OCI-LY1 (cell line): ENCODE data around the gene PDE4D.

Experiments used
- H2AFZ ChIP-seq: fragments of 200-600 bp; sonication (generic), shearing (Covaris generic); 2 replicates; pipeline ENCODE4 v1.6.0; 2014; ENCODE audit warnings: antibody characterized with exemption, mild to moderate bottlenecking, low read length
- H3F3A ChIP-seq: fragments of 200-600 bp; sonication (generic), shearing (Covaris generic); 2 replicates; pipeline ENCODE4 v1.6.0; 2014; ENCODE audit warnings: mild to moderate bottlenecking, antibody characterized with exemption, low read length, moderate library complexity; ENCODE audit not compliant: insufficient read depth
- H3K27ac ChIP-seq: fragments of 200-600 bp; sonication (generic); 2 replicates; pipeline ENCODE4 v1.5.1; 2014; ENCODE audit warnings: low read length, mixed run types, mild to moderate bottlenecking, low read depth; ENCODE audit not compliant: poor library complexity, severe bottlenecking
- H3K27me3 ChIP-seq: fragments of 200-600 bp; sonication (generic); 2 replicates; pipeline ENCODE4 v1.6.0; 2014; ENCODE audit warnings: antibody characterized with exemption, mild to moderate bottlenecking, low read length, moderate library complexity; ENCODE audit not compliant: insufficient read depth
- H3K36me3 ChIP-seq: fragments of 200-600 bp; sonication (generic); 2 replicates; pipeline ENCODE4 v1.6.1; 2014; ENCODE audit warnings: mild to moderate bottlenecking, antibody characterized with exemption, low read length, moderate library complexity, mixed read lengths; ENCODE audit not compliant: insufficient read depth
- H3K4me1 ChIP-seq: fragments of 200-600 bp; sonication (generic); 2 replicates; pipeline ENCODE4 v1.5.1; 2014; ENCODE audit warnings: mild to moderate bottlenecking, low read length, moderate library complexity; ENCODE audit not compliant: insufficient read depth, severe bottlenecking
- H3K4me2 ChIP-seq: fragments of 200-600 bp; sonication (generic), shearing (Covaris generic); 2 replicates; pipeline ENCODE4 v1.6.1; 2014; ENCODE audit warnings: low read length
- H3K4me3 ChIP-seq: fragments of 200-600 bp; sonication (generic); 2 replicates; pipeline ENCODE4 v1.5.1; 2014; ENCODE audit warnings: low read length, low read depth, mild to moderate bottlenecking, mixed read lengths; ENCODE audit not compliant: poor library complexity, severe bottlenecking
- H3K79me2 ChIP-seq: fragments of 200-600 bp; shearing (Covaris generic); 2 replicates; pipeline ENCODE4 v1.6.1; 2016; ENCODE audit warnings: mixed run types, low read length, mixed read lengths; ENCODE audit not compliant: insufficient read depth
- H3K9ac ChIP-seq: fragments of 200-600 bp; sonication (generic), shearing (Covaris generic); 2 replicates; pipeline ENCODE4 v1.6.1; 2014; ENCODE audit warnings: mild to moderate bottlenecking, low read length, mixed read lengths
- H3K9me2 ChIP-seq: fragments of 200-600 bp; sonication (generic), shearing (Covaris generic); 2 replicates; pipeline ENCODE4 v1.6.1; 2014; ENCODE audit warnings: low read depth, mild to moderate bottlenecking, low read length, mixed read lengths
- H3K9me3 ChIP-seq: fragments of 200-600 bp; shearing (Covaris generic); 2 replicates; pipeline ENCODE4 v1.6.1; 2014; ENCODE audit warnings: low read length, mixed read lengths
- H4K20me1 ChIP-seq: fragments of 200-600 bp; sonication (generic), shearing (Covaris generic); 2 replicates; pipeline ENCODE4 v1.6.0; 2016; ENCODE audit warnings: mild to moderate bottlenecking, low read length; ENCODE audit not compliant: insufficient read depth
- CTCF ChIP-seq: fragments of 200-600 bp; sonication (generic), shearing (Covaris generic); IDR thresholded peaks from 2 replicates; pipeline ENCODE4 v1.5.1; 2017; ENCODE audit warnings: mild to moderate bottlenecking, antibody characterized with exemption, low read length, moderate library complexity, mixed read lengths
- EZH2 ChIP-seq: fragments of 200-600 bp; sonication (generic), shearing (Covaris generic); IDR thresholded peaks from 2 replicates; pipeline ENCODE4 v1.8.0; 2017; ENCODE audit warnings: borderline replicate concordance, mixed run types, mild to moderate bottlenecking, antibody characterized with exemption, low read length, moderate library complexity, mixed read lengths

Gene PDE4D

GRCh38 chr5:59071755-59072549 lies 821.6 kb downstream of the PDE4D start:
- Histone ChIP-seq H3K4me3 (no peak overlapping the region), H4K20me1 (no peaks in the 10 kb centered on the region), H3K36me3 (no peaks in the 10 kb centered on the region), H3K27me3 (no peaks in the 10 kb centered on the region), H3K4me1 (no peaks in the 10 kb centered on the region), H3K9me3 (no peaks in the 10 kb centered on the region), H3F3A (no peaks in the 10 kb centered on the region), H3K79me2 (no peaks in the 10 kb centered on the region), H3K9me2 (no peaks in the 10 kb centered on the region), H3K9ac (no peak overlapping the region), H3K4me2 (no peak overlapping the region), H3K27ac (no peak overlapping the region), H2AFZ (no peak overlapping the region)
- TF ChIP-seq EZH2 (no peak), CTCF (no peak)

- no peaks in the 10 kb centered on the region for H3K36me3 ChIP-seq
- no peaks in the 10 kb centered on the region for H3K27me3 ChIP-seq
- no peak overlapping the region for H3K27ac ChIP-seq
- no peak for TF ChIP-seq CTCF
- H2AFZ ChIP-seq = no peak overlapping the region
- H4K20me1 ChIP-seq = no peaks in the 10 kb centered on the region
- H3F3A ChIP-seq = no peaks in the 10 kb centered on the region
- no peaks in the 10 kb centered on the region for H3K9me3 ChIP-seq
- H3K4me1 ChIP-seq = no peaks in the 10 kb centered on the region
- H3K4me3 ChIP-seq = no peak overlapping the region
- H3K4me2 ChIP-seq = no peak overlapping the region
- no peak overlapping the region for H3K9ac ChIP-seq
- H3K79me2 ChIP-seq = no peaks in the 10 kb centered on the region
- no peaks in the 10 kb centered on the region for H3K9me2 ChIP-seq
Observed at GRCh38 chr5:59069438-59070079, 824.0 kb downstream of the PDE4D start.

- no peak overlapping the region for H3K4me2 ChIP-seq
- no peaks in the 10 kb centered on the region for H3K79me2 ChIP-seq
- no peaks in the 10 kb centered on the region for H3K36me3 ChIP-seq
- no peaks in the 10 kb centered on the region for H3K27me3 ChIP-seq
- TF ChIP-seq EZH2 = no peak
- H3K9me3 ChIP-seq = no peaks in the 10 kb centered on the region
- H3K9me2 ChIP-seq = no peaks in the 10 kb centered on the region
- H3K27ac ChIP-seq = no peak overlapping the region
- no peaks in the 10 kb centered on the region for H4K20me1 ChIP-seq
- H3K4me1 ChIP-seq = no peaks in the 10 kb centered on the region
- no peak overlapping the region for H2AFZ ChIP-seq
- H3K9ac ChIP-seq = no peak overlapping the region
- no peaks in the 10 kb centered on the region for H3F3A ChIP-seq
- H3K4me3 ChIP-seq = no peak overlapping the region
Observed at GRCh38 chr5:59067956-59068656, 825.4 kb downstream of the PDE4D start.
